Activated CD8-positive, alpha-beta T cell treated with anti-CD3 and anti-CD28 coated beads, Interleukin-2, amount 10 ng/mL, durations not matched to agents 7 days and 5 days (primary cell): ENCODE measurements around the gene PAWR. TPM values are rescaled to one million over a fixed set of nuclear protein-coding genes. Genes with fewer than 3 reads are reported as not detected.
A peak's percentile ranks its signal among the peaks of the same experiment; 100 is the strongest.
"Not testable (repeated sequence)": the region's sequence is repeated elsewhere in the genome, so short reads cannot be mapped to it uniquely, and the experiment has no call there.

Experiments used
- ATAC-seq: fragments of 150-1000 bp; cut with Tn5 transposase; one replicate; pipeline ENCODE4 v1.10.0; 2021; ENCODE audit warnings: moderate library complexity
- CTCF ChIA-PET: fragments of 350-600 bp; sonication (Branson Sonifier 250); formaldehyde crosslinking; loops from one replicate; lab custom pipeline; 2021; ENCODE audit warnings: antibody characterized with exemption; lab: Charles Lee
- POLR2A ChIA-PET: fragments of 350-600 bp; sonication (Branson Sonifier 250); formaldehyde crosslinking; loops from one replicate; lab custom pipeline; 2021; ENCODE audit warnings: antibody characterized with exemption; lab: Charles Lee
- DNase-seq: peaks from one replicate; pipeline ENCODE4 v3.0.0-alpha.2; 2020
- H3K27ac Mint-ChIP-seq: one replicate; pipeline ENCODE4 v1.8.0; 2021; ENCODE audit warnings: mild to moderate bottlenecking, mixed read lengths
- H3K27me3 Mint-ChIP-seq: one replicate; pipeline ENCODE4 v1.8.0; 2021; ENCODE audit warnings: low read depth, mixed read lengths
- H3K36me3 Mint-ChIP-seq: one replicate; pipeline ENCODE4 v1.8.0; 2021; ENCODE audit warnings: low read depth, mixed read lengths
- H3K4me1 Mint-ChIP-seq: one replicate; pipeline ENCODE4 v1.8.0; 2021; ENCODE audit warnings: low read depth, mixed read lengths
- H3K4me3 Mint-ChIP-seq: one replicate; pipeline ENCODE4 v1.8.0; 2021; ENCODE audit warnings: mild to moderate bottlenecking, mixed read lengths
- H3K9me3 Mint-ChIP-seq: one replicate; pipeline ENCODE4 v1.8.0; 2022; ENCODE audit warnings: mixed read lengths; ENCODE audit not compliant: insufficient read depth
- total RNA-seq, 2 experiments: library from RNA; stranded (reverse); gene quantifications; one replicate each; pipeline ENCODE4 v1.2.3, GENCODE V29; 2021

The PAWR gene
- total RNA-seq, 2 experiments from 2014 or later: 6.2 to 6.5 TPM

- peaks cover 23% of the 10 kb centered on the region for H3K27me3 Mint-ChIP-seq
- ATAC-seq (no peak), DNase-seq (no peak)
- H3K36me3 Mint-ChIP-seq: no peaks in the 10 kb centered on the region
- CTCF ChIA-PET: no interaction called here
- POLR2A ChIA-PET: no interaction called here
- H3K4me3 Mint-ChIP-seq: no peak overlapping the region
- H3K4me1 Mint-ChIP-seq: peaks cover 2% of the 10 kb centered on the region
- no peak overlapping the region for H3K27ac Mint-ChIP-seq
- no peaks in the 10 kb centered on the region for H3K9me3 Mint-ChIP-seq
Observed at GRCh38 chr12:79696416-79696815, 5.7 kb upstream of the PAWR start.

GRCh38 chr12:79692860-79693577 is 2.3 kb upstream of the PAWR start:
- H3K36me3 Mint-ChIP-seq: no peaks in the 10 kb centered on the region
- ATAC-seq (no peak), DNase-seq (no peak)
- CTCF ChIA-PET: no interaction called here
- peaks cover 41% of the 10 kb centered on the region for H3K27me3 Mint-ChIP-seq
- H3K9me3 Mint-ChIP-seq: no peaks in the 10 kb centered on the region
- no peak overlapping the region for H3K27ac Mint-ChIP-seq
- peaks cover 14% of the 10 kb centered on the region for H3K4me1 Mint-ChIP-seq
- POLR2A ChIA-PET: no interaction called here
- no peak overlapping the region for H3K4me3 Mint-ChIP-seq

- peak overlapping the region; percentile 64 for H3K4me3 Mint-ChIP-seq
- no peaks in the 10 kb centered on the region for H3K36me3 Mint-ChIP-seq
- POLR2A ChIA-PET: no interaction called here
- no peaks in the 10 kb centered on the region for H3K9me3 Mint-ChIP-seq
- ATAC-seq: no peak
- H3K27ac Mint-ChIP-seq: no peak overlapping the region
- H3K27me3 Mint-ChIP-seq: peaks cover 44% of the 10 kb centered on the region
- CTCF ChIA-PET: no interaction called here
- H3K4me1 Mint-ChIP-seq: peaks cover 17% of the 10 kb centered on the region
- no peak for DNase-seq
Observed at GRCh38 chr12:79691511-79692248, 916 bp upstream of the PAWR start.

- Mint-ChIP-seq H3K9me3 (no peaks in the 10 kb centered on the region), H3K4me3 (peak overlapping the region; percentile 75), H3K36me3 (no peaks in the 10 kb centered on the region), H3K27ac (no peak overlapping the region), H3K27me3 (peaks cover 52% of the 10 kb centered on the region), H3K4me1 (peaks cover 17% of the 10 kb centered on the region)
- peak; percentile 37 for ATAC-seq
- CTCF ChIA-PET: no interaction called here
- POLR2A ChIA-PET: no interaction called here
- DNase-seq: no peak
Observed at GRCh38 chr12:79690142-79690637, 574 bp downstream of the PAWR start.

- DNase-seq (peak; percentile 21), ATAC-seq (peak; percentile 31)
- ChIA-PET POLR2A (no interaction called here), CTCF (no interaction called here)
- no peaks in the 10 kb centered on the region for H3K36me3 Mint-ChIP-seq
- H3K9me3 Mint-ChIP-seq: no peaks in the 10 kb centered on the region
- H3K27ac Mint-ChIP-seq: no peak overlapping the region
- peaks cover 17% of the 10 kb centered on the region for H3K4me1 Mint-ChIP-seq
- H3K4me3 Mint-ChIP-seq: peak overlapping the region; percentile 75
- peaks cover 51% of the 10 kb centered on the region for H3K27me3 Mint-ChIP-seq
Observed at GRCh38 chr12:79689477-79690141, 1.2 kb downstream of the PAWR start.

GRCh38 chr12:79689061-79689476 is 1.7 kb downstream of the PAWR start:
- H3K27ac Mint-ChIP-seq: no peak overlapping the region

GRCh38 chr12:79688376-79689060 is 2.2 kb downstream of the PAWR start:
- ATAC-seq (no peak), DNase-seq (no peak)
- ChIA-PET POLR2A (no interaction called here), CTCF (no interaction called here)
- no peaks in the 10 kb centered on the region for H3K9me3 Mint-ChIP-seq
- H3K27ac Mint-ChIP-seq: no peak overlapping the region
- peak overlapping the region; percentile 57 for H3K4me3 Mint-ChIP-seq
- peaks cover 49% of the 10 kb centered on the region for H3K27me3 Mint-ChIP-seq
- H3K4me1 Mint-ChIP-seq: peaks cover 17% of the 10 kb centered on the region
- H3K36me3 Mint-ChIP-seq: no peaks in the 10 kb centered on the region

More at GRCh38 chr12:79689061-79689476, 1.7 kb downstream of the PAWR start:
- no peaks in the 10 kb centered on the region for H3K36me3 Mint-ChIP-seq
- H3K4me3 Mint-ChIP-seq: peak overlapping the region; percentile 57
- DNase-seq (no peak), ATAC-seq (no peak)
- no peaks in the 10 kb centered on the region for H3K9me3 Mint-ChIP-seq
- ChIA-PET POLR2A (no interaction called here), CTCF (no interaction called here)
- peaks cover 51% of the 10 kb centered on the region for H3K27me3 Mint-ChIP-seq
- H3K4me1 Mint-ChIP-seq: peaks cover 17% of the 10 kb centered on the region

- CTCF ChIA-PET: no interaction called here
- DNase-seq: no peak
Observed at GRCh38 chr12:79687711-79688260, 3.0 kb downstream of the PAWR start.

GRCh38 chr12:79686171-79686570 is 4.6 kb downstream of the PAWR start:
- DNase-seq (no peak), ATAC-seq (no peak)
- H3K4me1 Mint-ChIP-seq: peaks cover 13% of the 10 kb centered on the region
- H3K36me3 Mint-ChIP-seq: no peaks in the 10 kb centered on the region
- H3K9me3 Mint-ChIP-seq: no peaks in the 10 kb centered on the region
- POLR2A ChIA-PET: interaction anchor here (0.6 kb wide), 1 partner anchor 529 kb away, joined by 3 read pairs; no protein-coding TSS in a partner anchor
- H3K4me3 Mint-ChIP-seq: no peak overlapping the region
- peaks cover 29% of the 10 kb centered on the region for H3K27me3 Mint-ChIP-seq
- H3K27ac Mint-ChIP-seq: no peak overlapping the region
- CTCF ChIA-PET: no interaction called here

More at GRCh38 chr12:79687711-79688260, 3.0 kb downstream of the PAWR start:
- no peak overlapping the region for H3K27ac Mint-ChIP-seq
- POLR2A ChIA-PET: no interaction called here
- ATAC-seq: no peak
- H3K4me3 Mint-ChIP-seq: no peak overlapping the region
- H3K27me3 Mint-ChIP-seq: peaks cover 42% of the 10 kb centered on the region
- H3K36me3 Mint-ChIP-seq: no peaks in the 10 kb centered on the region
- peaks cover 17% of the 10 kb centered on the region for H3K4me1 Mint-ChIP-seq
- H3K9me3 Mint-ChIP-seq: no peaks in the 10 kb centered on the region

- H3K27ac Mint-ChIP-seq: no peak overlapping the region
- no peaks in the 10 kb centered on the region for H3K36me3 Mint-ChIP-seq
- peaks cover 25% of the 10 kb centered on the region for H3K27me3 Mint-ChIP-seq
- ChIA-PET POLR2A (no interaction called here), CTCF (no interaction called here)
- DNase-seq (no peak), ATAC-seq (no peak)
- no peak overlapping the region for H3K4me3 Mint-ChIP-seq
- peaks cover 13% of the 10 kb centered on the region for H3K4me1 Mint-ChIP-seq
- no peaks in the 10 kb centered on the region for H3K9me3 Mint-ChIP-seq
Observed at GRCh38 chr12:79685068-79685467, 5.7 kb downstream of the PAWR start.

- H3K27ac Mint-ChIP-seq, CTCF ChIA-PET, H3K36me3 Mint-ChIP-seq, DNase-seq, H3K4me3 Mint-ChIP-seq, POLR2A ChIA-PET, ATAC-seq, H3K9me3 Mint-ChIP-seq: not testable (repeated sequence)
- peaks cover 12% of the 10 kb centered on the region for H3K4me1 Mint-ChIP-seq
- H3K27me3 Mint-ChIP-seq: peaks cover 25% of the 10 kb centered on the region
Observed at GRCh38 chr12:79684338-79684737, 6.4 kb downstream of the PAWR start.
